Transverse colon (tissue), 4 donors: Measurements from ENCODE around the gene TM4SF18.

Experiments used
- POLR2AphosphoS5 ChIP-seq, 3 donors: sonication (generic); formaldehyde crosslinking; IDR thresholded peaks; one replicate each; pipeline ENCODE4 v1.6.1; 2016; ENCODE audit warnings: antibody characterized with exemption in 3 of 3
- TF ChIP-seq, protein P1 (sequence below), 5 experiments: fragments of 200-600 bp in 3 of 5; fragments of 450-650 bp in 2 of 5; sonication (generic) in 3 of 5; IDR thresholded peaks; 1 replicate in 2 of 5; 2 replicates in 3 of 5; pipeline ENCODE4 v1.5.1; 2016 to 2017; ENCODE audit warnings: antibody characterized with exemption in 5 of 5, inconsistent platforms in 3 of 5, mild to moderate bottlenecking in 2 of 5, moderate library complexity in 1 of 5

- no peak for TF ChIP-seq POLR2AphosphoS5 (IDR thresholded peaks at IDR 0.05)
- TF ChIP-seq, protein P1, sequence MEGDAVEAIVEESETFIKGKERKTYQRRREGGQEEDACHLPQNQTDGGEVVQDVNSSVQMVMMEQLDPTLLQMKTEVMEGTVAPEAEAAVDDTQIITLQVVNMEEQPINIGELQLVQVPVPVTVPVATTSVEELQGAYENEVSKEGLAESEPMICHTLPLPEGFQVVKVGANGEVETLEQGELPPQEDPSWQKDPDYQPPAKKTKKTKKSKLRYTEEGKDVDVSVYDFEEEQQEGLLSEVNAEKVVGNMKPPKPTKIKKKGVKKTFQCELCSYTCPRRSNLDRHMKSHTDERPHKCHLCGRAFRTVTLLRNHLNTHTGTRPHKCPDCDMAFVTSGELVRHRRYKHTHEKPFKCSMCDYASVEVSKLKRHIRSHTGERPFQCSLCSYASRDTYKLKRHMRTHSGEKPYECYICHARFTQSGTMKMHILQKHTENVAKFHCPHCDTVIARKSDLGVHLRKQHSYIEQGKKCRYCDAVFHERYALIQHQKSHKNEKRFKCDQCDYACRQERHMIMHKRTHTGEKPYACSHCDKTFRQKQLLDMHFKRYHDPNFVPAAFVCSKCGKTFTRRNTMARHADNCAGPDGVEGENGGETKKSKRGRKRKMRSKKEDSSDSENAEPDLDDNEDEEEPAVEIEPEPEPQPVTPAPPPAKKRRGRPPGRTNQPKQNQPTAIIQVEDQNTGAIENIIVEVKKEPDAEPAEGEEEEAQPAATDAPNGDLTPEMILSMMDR (IDR thresholded peaks at IDR 0.05), result no peak
Observed at GRCh38 chr3:149330609-149331331, 2.7 kb downstream of the TM4SF18 start.
